Tongue (tissue), 2 donors: ENCODE measurements around the gene STIP1. TPM values are rescaled to one million over a fixed set of nuclear protein-coding genes. Genes with fewer than 3 reads are reported as not detected.
"Not testable (repeated sequence)": the region's sequence is repeated elsewhere in the genome, so short reads cannot be mapped to it uniquely, and the experiment has no call there.

Source experiments
- DNase-seq: peaks from one replicate; pipeline ENCODE4 v3.0.0-alpha.2; 2015
- total RNA-seq: library from RNA; depleted of rRNA; stranded (reverse); fragments of >200 nt; gene quantifications from one replicate; pipeline ENCODE4 v1.2.3, GENCODE V29; 2014

STIP1 gene
- total RNA-seq, 1 donor from 2014 or later = 94.2 TPM

DNA sequence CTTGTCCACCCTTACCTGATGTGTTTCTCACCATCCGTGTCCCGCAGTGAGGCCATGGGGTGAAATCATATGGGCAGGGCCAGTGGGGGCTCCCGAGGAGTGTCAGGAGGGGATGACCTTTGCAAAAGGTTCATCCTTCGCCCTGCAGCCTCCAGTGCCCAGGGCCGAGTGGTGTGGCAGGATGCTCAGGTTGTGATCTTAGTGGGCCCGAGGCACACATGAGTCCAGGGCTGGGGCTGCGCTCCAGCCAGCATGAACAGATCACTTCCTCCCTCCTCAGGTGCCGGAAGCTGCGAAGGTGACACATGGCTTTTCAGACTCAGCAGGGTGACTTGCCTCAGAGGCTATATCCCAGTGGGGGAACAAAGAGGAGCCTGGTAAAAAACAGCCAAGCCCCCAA lies 52.1 kb downstream of the STIP1 start:
- no peak for DNase-seq

- no peak for DNase-seq
Observed at GRCh38 chr11:64238999-64239398, 53.0 kb downstream of the STIP1 start.

- DNase-seq = no peak
Observed at GRCh38 chr11:64239662-64240434, 53.9 kb downstream of the STIP1 start.

- DNase-seq = peak; percentile 99
Observed at GRCh38 chr11:64240435-64241240, 54.7 kb downstream of the STIP1 start, which contains the start of gene FKBP2. Gene FKBP2 (plus strand): TSS chr11:64241095. CDS start chr11:64242388, 1,293 bp downstream.

DNA sequence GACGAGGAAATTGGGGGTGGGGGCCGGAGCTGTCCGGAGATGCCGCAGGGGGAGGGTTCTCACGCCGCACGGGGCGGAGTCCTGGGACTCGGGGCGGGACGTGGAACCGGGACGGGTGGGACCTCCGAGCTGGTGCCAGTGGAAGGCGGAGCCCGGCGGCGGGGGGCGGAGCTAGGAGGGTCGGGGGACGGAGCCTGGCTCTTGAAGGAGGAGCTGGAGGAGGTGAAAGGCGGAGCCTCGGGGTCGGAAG lies 55.2 kb downstream of the STIP1 start:
- DNase-seq = peak; percentile 100

DNA sequence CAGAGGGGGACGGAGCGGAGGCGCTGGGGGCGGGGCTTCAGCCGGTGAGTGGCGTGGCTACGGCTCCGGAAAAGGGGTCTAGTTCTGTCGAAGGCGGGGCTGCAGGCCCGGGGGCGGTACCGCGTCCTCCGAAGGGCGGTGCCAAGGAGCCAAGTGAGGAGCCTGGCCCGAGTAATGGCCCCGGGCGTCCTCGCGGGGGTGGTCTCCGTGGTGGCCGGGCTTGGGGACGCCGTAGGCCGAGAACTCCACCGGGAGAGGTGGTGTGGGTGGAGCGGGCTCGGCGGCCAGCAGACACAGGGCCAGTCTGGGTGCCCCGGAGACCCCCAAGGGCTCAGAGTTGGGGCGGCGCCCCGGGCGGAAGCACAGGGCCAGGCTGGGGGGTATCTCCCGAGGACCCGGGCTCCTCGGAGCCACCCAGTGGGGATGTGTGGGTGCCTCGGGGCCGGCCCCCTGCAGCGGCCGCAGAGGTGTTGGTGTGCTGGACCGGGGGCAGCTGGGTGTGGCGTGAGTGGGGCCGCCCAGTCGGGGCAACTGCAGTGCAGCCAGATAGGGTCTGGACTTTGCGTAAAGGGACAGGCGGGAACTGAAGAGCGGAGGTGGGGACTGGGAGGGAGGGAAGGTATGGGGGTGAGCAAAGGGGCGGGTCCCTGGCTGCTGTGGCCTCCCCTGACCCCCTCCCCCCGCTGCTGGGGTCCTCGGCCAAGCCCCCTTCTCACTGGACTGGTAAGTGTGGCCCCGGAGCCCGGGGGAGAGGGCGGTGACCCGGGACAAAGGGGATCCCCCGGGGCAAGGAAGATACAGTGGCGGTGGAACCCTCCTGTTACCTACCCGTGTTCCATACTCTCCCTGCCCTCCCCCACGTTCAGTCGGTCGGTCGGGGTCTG lies 55.8 kb downstream of the STIP1 start:
- peak; percentile 58 for DNase-seq

- DNase-seq = no peak
Observed at GRCh38 chr11:64243236-64243854, 57.4 kb downstream of the STIP1 start.

DNA sequence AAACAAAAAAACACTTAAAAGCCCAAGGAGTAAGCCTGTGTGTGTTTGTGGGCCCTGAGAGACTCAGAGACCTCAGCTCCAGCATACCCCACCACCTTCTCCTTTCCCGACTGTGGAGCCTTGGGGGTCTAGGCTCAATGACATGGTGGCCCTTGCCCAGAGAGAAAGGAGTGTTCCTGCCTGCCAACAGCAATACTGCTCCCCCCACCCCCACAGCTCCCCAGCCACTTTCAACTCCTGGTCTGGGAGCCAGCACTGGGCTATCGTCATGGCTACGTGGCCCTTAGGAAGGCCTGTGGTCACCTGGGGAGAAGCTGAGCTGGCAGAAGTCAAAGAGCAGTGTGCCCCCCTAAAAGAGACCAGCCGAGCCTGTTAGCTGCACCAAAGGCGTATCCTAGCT lies 58.1 kb downstream of the STIP1 start:
- DNase-seq = no peak

DNA sequence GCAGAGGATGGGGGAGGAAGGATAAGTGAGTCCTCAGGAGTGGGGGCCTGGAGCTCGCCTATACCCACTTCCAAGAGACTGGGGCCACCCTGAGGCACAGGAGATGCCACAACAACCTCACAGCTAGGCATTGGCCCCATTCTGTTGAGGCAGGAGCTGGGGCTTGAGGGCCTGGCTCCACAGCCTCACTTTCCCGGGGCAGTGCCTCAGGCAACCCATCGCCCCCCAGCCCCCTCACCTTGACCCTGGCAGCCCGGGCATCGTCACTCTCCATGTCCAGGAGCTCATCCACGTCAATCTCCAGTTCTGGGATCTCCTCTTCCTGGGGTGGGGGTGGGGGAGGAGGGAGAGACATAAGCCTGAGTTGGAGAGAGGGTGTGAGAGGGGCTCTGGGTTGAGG lies 59.0 kb downstream of the STIP1 start:
- no peak for DNase-seq

- DNase-seq = peak; percentile 90
Observed at GRCh38 chr11:64245401-64245796, 59.4 kb downstream of the STIP1 start.

GRCh38 chr11:64245797-64246620 lies 60.0 kb downstream of the STIP1 start:
- DNase-seq = peak; percentile 90

DNA sequence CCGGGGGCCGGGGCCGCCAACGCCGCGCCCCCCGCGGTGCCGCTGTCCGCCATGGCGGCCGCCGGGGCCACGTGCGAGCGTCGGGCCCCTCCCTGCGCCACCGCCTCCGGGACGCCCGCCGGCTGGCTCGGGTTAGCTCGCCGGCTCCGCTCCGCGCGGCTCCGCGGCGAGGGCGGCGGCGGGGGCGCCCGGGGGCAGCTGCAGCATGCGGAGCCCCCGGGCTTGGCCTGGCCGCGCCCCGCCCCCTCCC lies 60.6 kb downstream of the STIP1 start:
- not testable (repeated sequence) for DNase-seq

GRCh38 chr11:64246871-64247728 lies 61.1 kb downstream of the STIP1 start, which contains the start of gene PPP1R14B:
Gene PPP1R14B (minus strand): TSS chr11:64246943. CDS start chr11:64246673, 270 bp downstream.
- DNase-seq = peak; percentile 95

- peak; percentile 54 for DNase-seq
Observed at GRCh38 chr11:64247729-64248531, 62.0 kb downstream of the STIP1 start.

- DNase-seq = no peak
Observed at GRCh38 chr11:64248578-64248977, 62.6 kb downstream of the STIP1 start.

GRCh38 chr11:64249038-64249437 lies 63.1 kb downstream of the STIP1 start:
- no peak for DNase-seq

GRCh38 chr11:64249563-64250414 lies 63.8 kb downstream of the STIP1 start:
- no peak for DNase-seq

GRCh38 chr11:64250415-64251015 lies 64.5 kb downstream of the STIP1 start:
- no peak for DNase-seq
